Mammary epithelial cell (primary cell): Measurements from ENCODE around the gene SYNE4.

Experiments used
- EZH2 ChIP-seq: IDR thresholded peaks from 2 replicates; pipeline ENCODE4 v1.6.1; 2012; ENCODE audit warnings: low read length, inconsistent platforms, borderline replicate concordance
- TF ChIP-seq, protein P1 (sequence below), 2 donors: IDR thresholded peaks in 1 of 2; conservative IDR thresholded peaks in 1 of 2; 2 replicates each; pipeline ENCODE4 v1.5.1; 2011 to 2012; ENCODE audit warnings: inconsistent platforms in 2 of 2, low read length in 2 of 2, mild to moderate bottlenecking in 2 of 2, control low read depth in 1 of 2, low read depth in 1 of 2; ENCODE audit not compliant: insufficient read depth in 1 of 2; ENCODE audit errors: extremely low read depth in 1 of 2

DNA sequence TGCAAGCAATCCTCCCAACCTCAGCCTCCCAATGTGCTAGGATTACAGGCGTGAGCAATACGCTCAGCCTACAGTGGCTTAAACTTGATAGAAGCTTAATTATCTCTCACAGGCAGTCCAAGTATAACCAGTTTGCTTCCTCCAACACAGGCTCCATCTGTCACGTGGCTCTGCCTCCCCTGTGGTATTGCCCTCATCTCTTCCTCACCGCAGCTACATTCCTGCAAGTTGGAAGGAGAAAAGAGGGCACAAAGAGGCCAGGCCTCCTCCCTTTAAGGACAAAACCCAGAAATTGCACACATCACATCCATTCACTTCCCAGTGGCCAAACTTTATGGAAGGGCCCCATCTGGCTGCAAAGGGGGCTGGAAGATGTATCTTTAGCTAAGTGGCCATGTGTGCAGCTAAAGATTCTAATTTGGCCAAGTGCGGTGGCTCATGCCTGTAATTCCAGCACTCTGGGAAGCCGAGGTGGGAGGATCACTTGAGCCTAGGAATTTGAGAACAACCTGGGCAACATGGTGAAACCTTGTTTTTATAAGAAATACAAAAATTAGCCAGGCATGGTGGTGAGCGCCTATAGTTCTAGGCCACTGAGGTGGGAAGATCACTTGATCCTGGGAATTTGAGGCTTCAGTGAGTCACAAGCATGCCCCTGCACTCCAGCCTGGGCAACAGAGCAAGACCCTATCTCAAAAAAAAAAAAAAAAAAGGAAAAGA is 16.7 kb downstream of the SYNE4 start:
- TF ChIP-seq, protein P1, sequence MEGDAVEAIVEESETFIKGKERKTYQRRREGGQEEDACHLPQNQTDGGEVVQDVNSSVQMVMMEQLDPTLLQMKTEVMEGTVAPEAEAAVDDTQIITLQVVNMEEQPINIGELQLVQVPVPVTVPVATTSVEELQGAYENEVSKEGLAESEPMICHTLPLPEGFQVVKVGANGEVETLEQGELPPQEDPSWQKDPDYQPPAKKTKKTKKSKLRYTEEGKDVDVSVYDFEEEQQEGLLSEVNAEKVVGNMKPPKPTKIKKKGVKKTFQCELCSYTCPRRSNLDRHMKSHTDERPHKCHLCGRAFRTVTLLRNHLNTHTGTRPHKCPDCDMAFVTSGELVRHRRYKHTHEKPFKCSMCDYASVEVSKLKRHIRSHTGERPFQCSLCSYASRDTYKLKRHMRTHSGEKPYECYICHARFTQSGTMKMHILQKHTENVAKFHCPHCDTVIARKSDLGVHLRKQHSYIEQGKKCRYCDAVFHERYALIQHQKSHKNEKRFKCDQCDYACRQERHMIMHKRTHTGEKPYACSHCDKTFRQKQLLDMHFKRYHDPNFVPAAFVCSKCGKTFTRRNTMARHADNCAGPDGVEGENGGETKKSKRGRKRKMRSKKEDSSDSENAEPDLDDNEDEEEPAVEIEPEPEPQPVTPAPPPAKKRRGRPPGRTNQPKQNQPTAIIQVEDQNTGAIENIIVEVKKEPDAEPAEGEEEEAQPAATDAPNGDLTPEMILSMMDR (conservative IDR thresholded peaks at IDR 0.05 in 1 of 2, IDR thresholded peaks at IDR 0.05 in 1 of 2; ENCODE audit: extremely low read depth in 1 of 2, insufficient read depth in 1 of 2, low read depth in 1 of 2, low read length in 2 of 2): no peak
- no peak for TF ChIP-seq EZH2
